ENCODE data around the gene MEGF11.

GRCh38 chr15:65914386-65914785 lies 339.2 kb downstream of the MEGF11 start:
- TF ChIP-seq CTCF (conservative IDR thresholded peaks at IDR 0.05; ENCODE audit: low read length) (no peak), EZH2phosphoT487 (IDR thresholded peaks at IDR 0.05; ENCODE audit: borderline replicate concordance, low read depth, low read length) (no peak)
